ENCODE measurements around the gene POTED.
"Not testable (repeated sequence)": the region's sequence is repeated elsewhere in the genome, so short reads cannot be mapped to it uniquely, and the experiment has no call there.

POTED gene

DNA sequence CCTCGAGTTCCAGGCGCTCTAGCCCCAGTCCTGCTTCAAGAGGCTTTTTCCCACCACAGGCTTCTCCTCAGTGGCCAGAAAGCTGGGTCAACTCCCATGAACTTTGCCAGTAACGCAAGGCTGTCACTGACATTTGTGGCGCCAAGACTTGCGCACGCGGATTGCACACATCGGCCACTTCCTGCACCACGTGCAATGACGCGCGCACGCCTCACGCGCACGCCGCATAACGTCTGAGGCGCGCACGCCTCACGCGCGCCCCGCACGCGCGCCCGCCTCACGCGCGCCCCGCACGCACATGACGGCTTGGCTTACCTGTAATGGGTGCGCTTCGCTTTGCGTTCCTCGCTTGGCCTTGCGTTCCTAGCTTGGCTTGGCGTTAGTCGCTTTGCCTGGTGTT, at the start of gene POTED:
Gene POTED (plus strand): TSS at position 301 of the 400 bp plus-strand sequence. CDS start 452 bp downstream, outside the sequence.
- not testable (repeated sequence) for DNase-seq

DNA sequence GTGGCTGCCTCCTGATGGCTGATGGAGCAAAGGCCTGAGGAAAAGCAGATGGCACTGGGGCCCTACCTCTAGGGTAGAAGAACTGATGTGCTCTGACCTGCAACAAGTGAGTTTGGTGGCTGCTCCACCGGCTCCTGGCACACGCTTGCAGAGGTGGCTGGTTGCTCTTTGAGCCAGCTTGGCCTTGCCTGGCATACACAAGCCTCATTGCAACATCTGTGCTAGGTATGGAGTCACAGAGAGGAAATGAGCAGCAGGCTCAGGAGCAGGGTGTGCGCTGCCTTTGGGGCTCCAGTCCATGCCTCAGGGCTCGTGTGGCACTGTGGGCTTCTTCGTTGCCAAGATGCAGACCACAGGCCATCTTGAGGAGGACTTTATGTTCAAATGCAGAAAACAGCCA, 40.5 kb downstream of the POTED start:
- DNase-seq = not testable (repeated sequence)

DNA sequence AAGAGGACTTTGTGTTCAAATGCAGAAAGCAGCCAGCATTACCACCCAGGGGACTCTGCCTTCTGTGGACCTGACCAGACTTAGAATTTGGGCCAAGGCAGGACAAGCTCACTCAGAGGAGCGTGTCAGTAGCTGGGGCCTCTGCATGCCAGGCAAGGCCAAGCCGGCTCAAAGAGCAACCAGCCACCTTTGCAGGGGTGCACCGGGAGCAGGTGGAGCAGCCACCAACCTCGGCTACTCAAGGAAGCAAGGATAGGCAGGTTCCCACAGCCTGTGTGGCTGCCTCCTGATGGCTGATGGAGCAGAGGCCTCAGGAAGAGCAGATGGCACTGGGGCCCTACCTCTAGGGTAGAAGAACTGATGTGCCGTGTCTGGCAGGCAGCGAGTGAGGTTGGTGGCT, 42.2 kb downstream of the POTED start:
- DNase-seq = not testable (repeated sequence)
